HUES64 (cell line): ENCODE data around the gene CDC14B.

Experiments used
- H3K27ac ChIP-seq: 2 replicates; pipeline ENCODE4 v1.7.0; 2013; ENCODE audit warnings: low read depth, low read length, inconsistent platforms
- H3K27me3 ChIP-seq: 2 replicates; pipeline ENCODE4 v1.6.1; 2013; ENCODE audit warnings: mild to moderate bottlenecking, low read length; ENCODE audit not compliant: insufficient read depth
- H3K36me3 ChIP-seq: 2 replicates; pipeline ENCODE4 v1.6.1; 2013; ENCODE audit warnings: mild to moderate bottlenecking, low read length; ENCODE audit not compliant: insufficient read depth
- H3K4me1 ChIP-seq: 2 replicates; pipeline ENCODE4 v1.6.1; 2013; ENCODE audit warnings: mild to moderate bottlenecking, low read length, moderate library complexity; ENCODE audit not compliant: insufficient read depth
- H3K4me3 ChIP-seq: 2 replicates; pipeline ENCODE4 v1.5.1; 2013; ENCODE audit warnings: mild to moderate bottlenecking, low read length, moderate library complexity
- H3K9ac ChIP-seq: 2 replicates; pipeline ENCODE4 v1.6.1; 2013; ENCODE audit warnings: mild to moderate bottlenecking, low read depth, low read length
- H3K9me3 ChIP-seq: 2 replicates; pipeline ENCODE4 v1.6.1; 2013; ENCODE audit warnings: low read depth, low read length; ENCODE audit not compliant: insufficient read depth
- WGBS: fragments of 150-250, 120-280 bp; methylation state at CpG from one replicate; pipeline ENCODE4 v1.1.7; 2013; ENCODE audit warnings: missing lambda C conversion rate; 5-methylcytosine and 5-hydroxymethylcytosine counted together

The CDC14B gene

GRCh38 chr9:96478829-96479371 is 140.7 kb downstream of the CDC14B start:
- no peak overlapping the region for H3K9ac ChIP-seq

GRCh38 chr9:96476591-96476990 is 143.1 kb downstream of the CDC14B start:
- Histone ChIP-seq H3K9ac (no peak overlapping the region), H3K9me3 (no peaks in the 10 kb centered on the region), H3K36me3 (peaks cover 37% of the 10 kb centered on the region), H3K4me1 (no peaks in the 10 kb centered on the region), H3K27me3 (no peaks in the 10 kb centered on the region), H3K4me3 (no peak overlapping the region), H3K27ac (no peak overlapping the region)
- WGBS, result 90% methylated on average over 5 of the region's 5 CpGs

More at GRCh38 chr9:96478829-96479371, 140.7 kb downstream of the CDC14B start:
- Histone ChIP-seq H3K4me3 (no peak overlapping the region), H3K4me1 (no peaks in the 10 kb centered on the region), H3K36me3 (peaks cover 22% of the 10 kb centered on the region), H3K9me3 (no peaks in the 10 kb centered on the region), H3K27me3 (no peaks in the 10 kb centered on the region), H3K27ac (no peak overlapping the region)
- WGBS, result 86% methylated on average over 3 of the region's 4 CpGs

- Histone ChIP-seq H3K27me3 (no peaks in the 10 kb centered on the region), H3K4me3 (no peak overlapping the region), H3K27ac (no peak overlapping the region), H3K36me3 (peaks cover 43% of the 10 kb centered on the region), H3K9me3 (no peaks in the 10 kb centered on the region), H3K9ac (no peak overlapping the region), H3K4me1 (no peaks in the 10 kb centered on the region)
- WGBS, result 95% methylated on average over 2 of the region's 4 CpGs
These were observed 143.6 kb downstream of the CDC14B start for GRCh38 chr9:96476013-96476412.

GRCh38 chr9:96467784-96468183 is 151.9 kb downstream of the CDC14B start:
- Histone ChIP-seq H3K4me1 (peaks cover 1% of the 10 kb centered on the region; the same call in 1 of the 2 replicates), H3K36me3 (peaks cover 55% of the 10 kb centered on the region)
- 96% methylated on average over 5 of the region's 5 CpGs for WGBS

GRCh38 chr9:96464426-96464825 is 155.2 kb downstream of the CDC14B start:
- Histone ChIP-seq H3K27me3 (no peaks in the 10 kb centered on the region), H3K27ac (no peak overlapping the region), H3K36me3 (peaks cover 32% of the 10 kb centered on the region), H3K9ac (no peak overlapping the region), H3K4me3 (no peak overlapping the region), H3K4me1 (peaks cover 29% of the 10 kb centered on the region), H3K9me3 (no peaks in the 10 kb centered on the region)
- WGBS, result 84% methylated on average over 6 of the region's 6 CpGs

More at GRCh38 chr9:96467784-96468183, 151.9 kb downstream of the CDC14B start:
- Histone ChIP-seq H3K4me3 (no peak overlapping the region), H3K9ac (no peak overlapping the region), H3K9me3 (no peaks in the 10 kb centered on the region), H3K27me3 (no peaks in the 10 kb centered on the region), H3K27ac (no peak overlapping the region)

GRCh38 chr9:96462541-96462940 is 157.1 kb downstream of the CDC14B start:
- Histone ChIP-seq H3K9me3 (no peaks in the 10 kb centered on the region), H3K4me3 (no peak overlapping the region), H3K4me1 (peaks cover 33% of the 10 kb centered on the region), H3K27ac (no peak overlapping the region), H3K36me3 (peaks cover 24% of the 10 kb centered on the region), H3K9ac (no peak overlapping the region), H3K27me3 (no peaks in the 10 kb centered on the region)
- 75% methylated on average over 6 of the region's 6 CpGs for WGBS

GRCh38 chr9:96461336-96461735 is 158.3 kb downstream of the CDC14B start:
- Histone ChIP-seq H3K36me3 (peaks cover 17% of the 10 kb centered on the region), H3K27me3 (no peaks in the 10 kb centered on the region), H3K9me3 (no peaks in the 10 kb centered on the region), H3K27ac (no peak overlapping the region), H3K9ac (no peak overlapping the region), H3K4me1 (peaks cover 33% of the 10 kb centered on the region), H3K4me3 (no peak overlapping the region)
- 94% methylated on average over 7 of the region's 8 CpGs for WGBS

- no peak overlapping the region for H3K4me3 ChIP-seq
- no peaks in the 10 kb centered on the region for H3K27me3 ChIP-seq
- H3K27ac ChIP-seq, result no peak overlapping the region
- H3K9me3 ChIP-seq, result no peaks in the 10 kb centered on the region
- peaks cover 12% of the 10 kb centered on the region for H3K36me3 ChIP-seq
- H3K9ac ChIP-seq, result no peak overlapping the region
- peaks cover 33% of the 10 kb centered on the region for H3K4me1 ChIP-seq
These were observed 158.8 kb downstream of the CDC14B start for GRCh38 chr9:96460882-96461281.

GRCh38 chr9:96460470-96460869 is 159.2 kb downstream of the CDC14B start:
- H3K36me3 ChIP-seq, result peaks cover 8% of the 10 kb centered on the region
- WGBS, result 98% methylated on average over 5 of the region's 5 CpGs
- H3K9me3 ChIP-seq, result no peaks in the 10 kb centered on the region
- H3K4me3 ChIP-seq, result no peak overlapping the region
- no peak overlapping the region for H3K27ac ChIP-seq
- peaks cover 33% of the 10 kb centered on the region for H3K4me1 ChIP-seq
- no peak overlapping the region; the same call in 1 of the 2 replicates for H3K9ac ChIP-seq
- no peaks in the 10 kb centered on the region for H3K27me3 ChIP-seq

- no peak overlapping the region for H3K27ac ChIP-seq
- no peak overlapping the region for H3K9ac ChIP-seq
- H3K4me3 ChIP-seq, result no peak overlapping the region
- no peaks in the 10 kb centered on the region for H3K9me3 ChIP-seq
- peaks cover 7% of the 10 kb centered on the region; the same call in 1 of the 2 replicates for H3K36me3 ChIP-seq
- H3K4me1 ChIP-seq, result peaks cover 33% of the 10 kb centered on the region
- no peaks in the 10 kb centered on the region for H3K27me3 ChIP-seq
- WGBS, result 95% methylated on average over 7 of the region's 7 CpGs
These were observed 160.2 kb downstream of the CDC14B start for GRCh38 chr9:96459268-96460007.

- Histone ChIP-seq H3K4me3 (no peak overlapping the region), H3K36me3 (peaks cover 7% of the 10 kb centered on the region; the same call in 1 of the 2 replicates), H3K27me3 (no peaks in the 10 kb centered on the region), H3K27ac (no peak overlapping the region), H3K9me3 (no peaks in the 10 kb centered on the region), H3K9ac (peak overlapping the region; percentile 13; the same call in 1 of the 2 replicates), H3K4me1 (peaks cover 33% of the 10 kb centered on the region)
- WGBS, result 92% methylated on average over 8 of the region's 8 CpGs
These were observed 161.4 kb downstream of the CDC14B start for GRCh38 chr9:96458226-96458625.
